ENCODE data around the gene METTL25B.

METTL25B gene

GRCh38 chr1:156703336-156703735, 24.9 kb upstream of the METTL25B start:
- FAIRE-seq = no peak

GRCh38 chr1:156703741-156704140, 24.5 kb upstream of the METTL25B start:
- FAIRE-seq = no peak

GRCh38 chr1:156704166-156704711, 24.0 kb upstream of the METTL25B start:
- no peak for FAIRE-seq

GRCh38 chr1:156704930-156705320, 23.3 kb upstream of the METTL25B start:
- FAIRE-seq = no peak

GRCh38 chr1:156705321-156705917, 22.9 kb upstream of the METTL25B start, which contains the start of gene CRABP2:
CRABP2 (minus strand) TSS chr1:156705583; CDS start chr1:156705446, 137 bp downstream.
- no peak for FAIRE-seq

- peak; percentile 94 for FAIRE-seq
These were observed 22.2 kb upstream of the METTL25B start for GRCh38 chr1:156705918-156706656.

GRCh38 chr1:156706657-156707416, 21.4 kb upstream of the METTL25B start:
- no peak for FAIRE-seq

- FAIRE-seq = peak; percentile 77
These were observed 20.7 kb upstream of the METTL25B start for GRCh38 chr1:156707417-156708217.

GRCh38 chr1:156708218-156708661, 20.0 kb upstream of the METTL25B start:
- FAIRE-seq = peak; percentile 98

GRCh38 chr1:156709031-156709430, 19.2 kb upstream of the METTL25B start:
- FAIRE-seq = no peak

GRCh38 chr1:156709757-156710489, 18.3 kb upstream of the METTL25B start:
- FAIRE-seq = no peak

GRCh38 chr1:156711011-156711817, 17.1 kb upstream of the METTL25B start:
- FAIRE-seq = no peak

- FAIRE-seq = peak; percentile 23
These were observed 15.6 kb upstream of the METTL25B start for GRCh38 chr1:156712626-156713025.

GRCh38 chr1:156714830-156715229, 13.4 kb upstream of the METTL25B start:
- FAIRE-seq = no peak

- no peak for FAIRE-seq
These were observed 10.9 kb upstream of the METTL25B start for GRCh38 chr1:156717351-156717750.

GRCh38 chr1:156721131-156721530, 7.1 kb upstream of the METTL25B start:
- FAIRE-seq = no peak

GRCh38 chr1:156721535-156721934, 6.7 kb upstream of the METTL25B start:
- FAIRE-seq = no peak

- FAIRE-seq = peak; percentile 92
These were observed 2.5 kb upstream of the METTL25B start for GRCh38 chr1:156725683-156726280.

- no peak for FAIRE-seq
These were observed 1.6 kb upstream of the METTL25B start for GRCh38 chr1:156726549-156727226.

GRCh38 chr1:156727492-156727891, 777 bp upstream of the METTL25B start:
- no peak for FAIRE-seq

All from G401.6 (cell line).